ENCODE results near the gene SMURF1.

- no peak for TF ChIP-seq CTCF (IDR thresholded peaks at IDR 0.05 in 8 of 11, conservative IDR thresholded peaks at IDR 0.05 in 3 of 11)
- no peak for TF ChIP-seq POLR2A (IDR thresholded peaks at IDR 0.05)
- TF ChIP-seq POLR2AphosphoS5 (IDR thresholded peaks at IDR 0.05): no peak
These were observed 159.8 kb downstream of the SMURF1 start for GRCh38 chr7:98984126-98984525.
